Neural cell (in vitro differentiated cells): ENCODE results near the gene PIBF1.

Source experiments
- CTCF ChIP-seq: fragments of 450-650 bp; IDR thresholded peaks from 2 replicates; pipeline ENCODE4 v1.5.1; 2014; ENCODE audit warnings: antibody characterized with exemption, mild to moderate bottlenecking, moderate library complexity; ENCODE audit not compliant: poor library complexity, severe bottlenecking
- EP300 ChIP-seq: fragments of 450-650 bp; conservative IDR thresholded peaks from 2 replicates; pipeline ENCODE4 v1.6.1; 2014; ENCODE audit warnings: antibody characterized with exemption, mild to moderate bottlenecking, moderate library complexity; ENCODE audit not compliant: poor library complexity, severe bottlenecking
- MXI1 ChIP-seq: fragments of 450-650 bp; conservative IDR thresholded peaks from 2 replicates; pipeline ENCODE4 v1.6.1; 2014; ENCODE audit warnings: antibody characterized with exemption, mild to moderate bottlenecking; ENCODE audit not compliant: poor library complexity, severe bottlenecking
- POLR2AphosphoS5 ChIP-seq: IDR thresholded peaks from 2 replicates; pipeline ENCODE4 v1.6.1; 2012
- REST ChIP-seq: IDR thresholded peaks from 2 replicates; pipeline ENCODE4 v1.6.1; 2012; ENCODE audit warnings: borderline replicate concordance

GRCh38 chr13:72757792-72758535 is 24.0 kb upstream of the PIBF1 start:
- TF ChIP-seq REST: no peak
- no peak for TF ChIP-seq POLR2AphosphoS5
- TF ChIP-seq CTCF: no peak
- TF ChIP-seq MXI1: no peak
- TF ChIP-seq EP300: no peak
